ENCODE results near the gene SEMA5A.

Gene SEMA5A

DNA sequence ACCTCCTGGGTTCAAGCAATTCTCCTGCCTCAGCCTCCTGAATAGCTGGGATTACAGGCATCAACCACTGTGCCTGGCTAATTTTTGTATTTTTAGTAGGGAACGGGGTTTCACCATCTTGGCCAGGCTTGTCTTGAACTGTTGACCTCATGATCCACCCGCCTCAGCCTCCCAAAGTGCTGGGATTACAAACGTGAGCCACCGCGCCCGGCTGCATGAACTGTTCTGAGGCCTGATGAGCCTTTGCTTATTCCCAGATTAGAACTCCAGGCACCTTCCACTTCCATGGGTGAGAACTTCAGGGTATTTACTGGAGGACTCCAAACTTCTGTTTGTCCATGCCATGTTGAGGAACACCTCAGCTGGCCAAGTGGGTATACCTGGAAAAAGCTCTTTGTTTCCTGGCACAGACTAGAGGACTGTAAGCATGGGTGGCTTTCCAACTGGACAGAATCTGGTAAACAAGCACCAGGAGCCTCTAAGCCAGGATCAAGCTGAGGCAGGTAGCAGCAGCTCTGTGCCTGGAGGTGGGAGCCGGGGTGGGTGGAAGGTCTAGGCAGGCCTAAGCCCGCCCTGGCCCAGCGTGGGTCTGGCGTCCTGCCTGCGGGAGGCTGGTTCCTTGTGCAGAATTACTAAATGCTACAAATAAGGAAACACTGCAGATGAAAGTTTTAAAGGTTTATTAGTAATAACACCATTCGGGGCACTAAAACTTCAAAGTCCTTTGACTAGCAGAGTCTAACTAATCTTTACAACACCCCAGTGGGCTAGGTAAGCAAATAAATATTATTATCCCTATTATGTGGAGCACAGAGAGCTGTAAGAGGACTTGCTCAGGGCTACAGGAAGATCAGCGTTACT, 78.4 kb downstream of the SEMA5A start:
- no peak for DNase-seq (ENCODE audit: insufficient read length)
- TF ChIP-seq POLR2AphosphoS5 (IDR thresholded peaks at IDR 0.05; ENCODE audit: low read depth, low read length), result no peak
- TF ChIP-seq TAF1 (IDR thresholded peaks at IDR 0.05; ENCODE audit: borderline replicate concordance, low read depth, low read length), result no peak
- TF ChIP-seq POLR2A (IDR thresholded peaks at IDR 0.05; ENCODE audit: low read depth, low read length), result no peak
- no peak for FAIRE-seq

DNA sequence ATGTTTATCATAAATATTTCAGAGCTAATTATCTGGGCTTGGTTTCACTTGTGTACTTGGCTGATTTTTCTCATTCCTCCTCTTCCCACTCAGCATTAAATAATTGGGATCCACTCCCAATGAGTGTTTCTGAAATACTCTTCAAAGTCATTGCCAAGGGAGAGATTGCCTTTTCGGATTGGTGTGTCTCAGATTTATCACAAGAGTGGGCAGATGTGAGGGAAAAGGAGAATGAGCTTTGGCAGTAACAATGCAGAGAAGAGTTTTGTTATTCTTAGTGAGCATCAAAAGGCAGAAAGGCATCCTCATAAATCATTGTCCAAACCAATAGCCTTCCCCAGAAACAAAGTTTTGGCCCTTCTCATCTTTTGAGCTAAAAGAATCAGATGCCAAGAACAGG, 79.2 kb downstream of the SEMA5A start:
- DNase-seq (ENCODE audit: insufficient read length) (no peak), FAIRE-seq (no peak)
- no peak for TF ChIP-seq TAF1 (IDR thresholded peaks at IDR 0.05; ENCODE audit: borderline replicate concordance, low read depth, low read length)

DNA sequence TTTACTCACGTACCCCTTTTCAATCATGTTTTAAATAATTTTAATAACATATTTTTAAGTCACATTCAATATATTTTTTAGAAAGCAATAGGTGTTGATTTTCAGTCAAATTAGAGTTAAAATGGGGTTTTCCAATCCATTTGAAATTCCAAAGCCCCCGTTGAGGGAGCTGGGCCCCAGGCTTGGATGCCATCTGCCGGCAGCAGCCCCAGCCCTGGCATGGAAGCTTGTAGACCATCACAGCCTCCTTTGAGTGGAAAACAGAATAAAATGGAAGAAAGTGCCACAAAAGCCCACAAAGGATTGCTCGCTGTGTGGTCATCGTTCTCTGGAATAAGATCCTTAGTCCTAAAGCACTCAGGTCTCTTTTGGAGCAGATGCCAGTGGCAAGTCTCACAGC, 81.4 kb downstream of the SEMA5A start:
- no peak for TF ChIP-seq POLR2AphosphoS5 (IDR thresholded peaks at IDR 0.05; ENCODE audit: low read depth, low read length)
- no peak for TF ChIP-seq POLR2A (IDR thresholded peaks at IDR 0.05; ENCODE audit: low read depth, low read length)
- no peak for TF ChIP-seq TAF1 (IDR thresholded peaks at IDR 0.05; ENCODE audit: borderline replicate concordance, low read depth, low read length)
- no peak for FAIRE-seq
- DNase-seq (ENCODE audit: insufficient read length), result no peak

GRCh38 chr5:9462109-9462508, 83.8 kb downstream of the SEMA5A start:
- DNase-seq (ENCODE audit: insufficient read length) (no peak), FAIRE-seq (no peak)
- no peak for TF ChIP-seq POLR2AphosphoS5 (IDR thresholded peaks at IDR 0.05; ENCODE audit: low read depth, low read length)
- TF ChIP-seq TAF1 (IDR thresholded peaks at IDR 0.05; ENCODE audit: borderline replicate concordance, low read depth, low read length), result no peak
- TF ChIP-seq POLR2A (IDR thresholded peaks at IDR 0.05; ENCODE audit: low read depth, low read length), result no peak

DNA sequence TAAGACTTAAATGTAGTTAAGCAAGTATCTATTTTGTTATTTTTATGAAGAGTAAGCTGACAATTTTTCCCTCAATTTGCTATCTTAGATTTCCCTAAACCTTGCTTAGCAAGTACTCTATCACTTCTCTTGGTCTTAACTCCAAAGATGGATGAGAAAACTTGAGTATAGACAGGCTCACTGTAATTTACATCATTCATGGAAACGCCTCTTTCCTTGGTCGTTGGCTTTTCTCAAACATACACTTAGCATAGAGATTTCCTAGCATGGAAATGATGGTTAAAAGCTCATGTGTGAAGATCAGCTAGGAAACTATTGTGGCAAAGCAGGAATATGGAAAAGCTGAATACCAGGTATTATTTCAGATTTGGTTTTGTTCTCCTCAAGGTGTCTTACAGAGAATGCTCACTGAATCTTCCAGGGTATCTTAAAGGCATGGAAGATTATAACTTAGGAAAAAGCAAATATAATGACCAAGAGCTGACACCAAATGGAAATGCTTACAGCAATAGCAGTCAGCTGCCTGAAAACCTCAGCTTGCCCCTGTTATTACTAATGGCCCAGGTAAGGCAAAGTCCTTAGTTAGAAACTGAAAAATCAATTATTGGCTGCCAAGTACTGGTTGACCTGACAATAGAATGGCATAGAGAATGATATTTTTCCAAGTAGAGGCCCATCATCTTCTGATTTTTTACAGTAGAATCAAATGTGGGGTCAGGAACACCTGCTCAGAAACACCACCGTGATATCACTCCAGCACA, 84.8 kb downstream of the SEMA5A start:
- no peak for TF ChIP-seq POLR2AphosphoS5 (IDR thresholded peaks at IDR 0.05; ENCODE audit: low read depth, low read length)
- TF ChIP-seq POLR2A (IDR thresholded peaks at IDR 0.05; ENCODE audit: low read depth, low read length), result no peak
- no peak for TF ChIP-seq TAF1 (IDR thresholded peaks at IDR 0.05; ENCODE audit: borderline replicate concordance, low read depth, low read length)
- FAIRE-seq, result no peak
- DNase-seq (ENCODE audit: insufficient read length), result no peak

DNA sequence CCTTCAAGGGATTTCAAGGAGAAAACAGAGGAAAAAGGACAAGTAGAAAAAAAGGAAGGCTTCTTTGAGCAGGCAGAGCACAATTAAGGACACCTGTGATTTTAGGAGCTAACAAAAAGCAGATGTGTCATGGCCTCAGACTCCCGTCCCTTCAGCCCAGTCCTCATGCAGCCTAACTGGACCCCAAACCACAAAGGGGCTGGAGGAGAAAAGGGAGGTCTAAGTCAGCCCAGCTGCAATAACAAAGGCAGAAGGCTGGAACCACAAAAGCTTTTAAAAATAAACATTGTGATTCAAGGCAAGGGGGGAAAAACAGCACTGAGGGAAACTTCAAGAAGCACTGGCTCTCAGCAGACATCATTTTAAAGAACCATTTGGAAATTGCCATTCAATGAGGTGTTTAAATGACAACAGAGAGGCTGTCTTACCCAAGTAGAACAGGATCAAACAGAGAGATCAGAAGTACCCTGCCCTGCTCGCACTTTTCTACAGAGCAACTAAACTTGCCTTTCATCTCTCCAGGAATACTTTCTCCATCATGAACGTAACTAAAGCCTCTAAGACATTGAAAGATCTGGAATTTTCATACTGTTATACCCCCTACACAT, 89.3 kb downstream of the SEMA5A start:
- TF ChIP-seq POLR2AphosphoS5 (IDR thresholded peaks at IDR 0.05; ENCODE audit: low read depth, low read length) (no peak), POLR2A (IDR thresholded peaks at IDR 0.05; ENCODE audit: low read depth, low read length) (no peak), TAF1 (IDR thresholded peaks at IDR 0.05; ENCODE audit: borderline replicate concordance, low read depth, low read length) (no peak)
- DNase-seq (ENCODE audit: insufficient read length) (no peak), FAIRE-seq (peak; percentile 50)

GRCh38 chr5:9455826-9456434, 89.9 kb downstream of the SEMA5A start:
- TF ChIP-seq POLR2A (IDR thresholded peaks at IDR 0.05; ENCODE audit: low read depth, low read length) (no peak), POLR2AphosphoS5 (IDR thresholded peaks at IDR 0.05; ENCODE audit: low read depth, low read length) (no peak), TAF1 (IDR thresholded peaks at IDR 0.05; ENCODE audit: borderline replicate concordance, low read depth, low read length) (no peak)
- DNase-seq (ENCODE audit: insufficient read length) (no peak), FAIRE-seq (no peak)

DNA sequence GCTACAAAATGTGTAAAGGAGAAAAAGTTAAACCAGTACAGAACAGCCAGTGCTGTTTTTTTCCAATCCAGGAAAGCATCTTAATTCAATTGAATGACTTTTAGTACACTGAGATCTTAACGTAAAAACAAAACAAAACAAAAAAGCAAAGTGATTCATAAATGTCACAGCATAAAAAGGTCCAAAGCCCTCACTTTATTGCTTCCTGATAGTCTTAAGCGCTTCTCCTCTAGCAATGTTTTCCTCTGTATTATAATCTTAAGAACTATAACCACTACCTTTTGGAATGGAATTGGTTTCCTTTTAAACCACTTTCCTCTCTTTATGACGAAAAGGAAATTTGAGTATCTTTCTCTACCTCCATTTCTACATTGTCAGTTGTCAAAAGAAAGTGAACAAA, 91.4 kb downstream of the SEMA5A start:
- TF ChIP-seq POLR2A (IDR thresholded peaks at IDR 0.05; ENCODE audit: low read depth, low read length) (no peak), TAF1 (IDR thresholded peaks at IDR 0.05; ENCODE audit: borderline replicate concordance, low read depth, low read length) (no peak), POLR2AphosphoS5 (IDR thresholded peaks at IDR 0.05; ENCODE audit: low read depth, low read length) (no peak)
- DNase-seq (ENCODE audit: insufficient read length) (no peak), FAIRE-seq (no peak)

- DNase-seq (ENCODE audit: insufficient read length), result no peak
- peak; percentile 60 for FAIRE-seq
Measured at GRCh38 chr5:9454012-9454481, 91.8 kb downstream of the SEMA5A start.

GRCh38 chr5:9453480-9454011, 92.3 kb downstream of the SEMA5A start:
- FAIRE-seq (peak; percentile 9), DNase-seq (ENCODE audit: insufficient read length) (no peak)
- TF ChIP-seq POLR2AphosphoS5 (IDR thresholded peaks at IDR 0.05; ENCODE audit: low read depth, low read length) (no peak), TAF1 (IDR thresholded peaks at IDR 0.05; ENCODE audit: borderline replicate concordance, low read depth, low read length) (no peak), POLR2A (IDR thresholded peaks at IDR 0.05; ENCODE audit: low read depth, low read length) (no peak)

More at GRCh38 chr5:9454012-9454481, 91.8 kb downstream of the SEMA5A start:
- TF ChIP-seq TAF1 (IDR thresholded peaks at IDR 0.05; ENCODE audit: borderline replicate concordance, low read depth, low read length), result no peak
- TF ChIP-seq POLR2A (IDR thresholded peaks at IDR 0.05; ENCODE audit: low read depth, low read length), result no peak
- TF ChIP-seq POLR2AphosphoS5 (IDR thresholded peaks at IDR 0.05; ENCODE audit: low read depth, low read length), result no peak

DNA sequence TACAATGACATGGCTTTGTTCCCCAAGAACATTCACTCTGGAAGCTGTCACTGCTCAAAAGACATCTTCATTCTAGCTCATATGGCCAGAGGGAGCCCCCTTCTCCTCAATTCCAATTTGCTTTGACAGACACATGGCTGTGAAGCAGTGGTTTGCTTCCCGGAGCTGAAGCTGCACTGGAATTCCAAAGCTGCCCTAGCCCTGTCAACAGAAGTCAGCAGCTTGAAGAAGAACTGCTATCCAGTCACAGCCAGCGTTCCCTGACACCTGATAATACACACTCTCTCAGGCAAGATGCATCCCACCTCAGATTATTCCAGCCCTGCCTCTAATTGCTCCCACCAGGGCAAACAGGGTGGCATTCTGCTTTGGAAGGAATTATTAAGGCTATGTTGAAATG, 93.7 kb downstream of the SEMA5A start:
- TF ChIP-seq TAF1 (IDR thresholded peaks at IDR 0.05; ENCODE audit: borderline replicate concordance, low read depth, low read length) (no peak), POLR2A (IDR thresholded peaks at IDR 0.05; ENCODE audit: low read depth, low read length) (no peak), POLR2AphosphoS5 (IDR thresholded peaks at IDR 0.05; ENCODE audit: low read depth, low read length) (no peak)
- DNase-seq (ENCODE audit: insufficient read length) (no peak), FAIRE-seq (no peak)

Data from GM12892 (cell line).